Measurements from ENCODE around the gene ACTR3. TPM values are rescaled to one million over a fixed set of nuclear protein-coding genes. Genes with fewer than 3 reads are reported as not detected.
A peak's percentile ranks its signal among the peaks of the same experiment; 100 is the strongest.

Gene ACTR3
- total RNA-seq, 1 experiment from 2014 or later = 169 TPM

DNA sequence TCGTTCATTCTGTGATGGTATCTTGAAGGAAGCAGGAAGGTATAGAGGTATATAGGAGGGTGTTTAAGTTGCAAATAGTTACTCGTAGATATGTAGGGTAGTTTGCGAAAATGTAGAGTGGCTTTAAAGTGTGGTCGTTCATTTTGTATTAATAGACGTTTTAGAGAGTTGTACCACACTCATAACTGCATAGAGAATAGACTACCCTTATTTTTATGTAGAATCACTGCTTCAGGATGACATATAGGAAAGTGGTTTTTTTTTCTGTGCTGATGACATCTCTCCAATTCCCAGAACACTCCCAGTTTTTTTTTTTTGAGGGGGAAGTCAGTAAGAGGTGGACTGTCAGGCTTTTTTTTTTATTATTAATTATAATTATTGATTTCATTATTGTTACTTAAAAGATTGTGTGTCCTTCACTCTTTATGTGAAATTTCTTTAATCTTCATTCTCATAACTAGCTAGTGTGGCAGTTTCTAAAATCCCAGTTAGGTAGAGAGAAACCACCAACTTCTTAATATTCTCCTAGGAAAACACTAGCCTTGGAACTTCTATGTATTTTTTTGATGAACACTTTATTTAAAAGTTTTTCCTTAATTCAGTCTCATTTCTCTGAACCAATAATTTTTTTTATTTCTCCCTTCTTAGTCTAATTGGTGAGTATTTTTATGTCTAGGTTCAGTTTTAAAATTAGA is 1.5 kb downstream of the ACTR3 start (continued):
- TF ChIP-seq, protein P1, sequence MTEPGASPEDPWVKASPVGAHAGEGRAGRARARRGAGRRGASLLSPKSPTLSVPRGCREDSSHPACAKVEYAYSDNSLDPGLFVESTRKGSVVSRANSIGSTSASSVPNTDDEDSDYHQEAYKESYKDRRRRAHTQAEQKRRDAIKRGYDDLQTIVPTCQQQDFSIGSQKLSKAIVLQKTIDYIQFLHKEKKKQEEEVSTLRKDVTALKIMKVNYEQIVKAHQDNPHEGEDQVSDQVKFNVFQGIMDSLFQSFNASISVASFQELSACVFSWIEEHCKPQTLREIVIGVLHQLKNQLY (CRISPR knock-in tag; IDR thresholded peaks at IDR 0.05) = no peak
- TF ChIP-seq NR1H2 (CRISPR knock-in tag; IDR thresholded peaks at IDR 0.05) = no peak
- no peak for TF ChIP-seq TCF7 (CRISPR knock-in tag; IDR thresholded peaks at IDR 0.05; ENCODE audit: low read depth)
- no peak for TF ChIP-seq CREB1 (CRISPR knock-in tag; IDR thresholded peaks at IDR 0.05)
- no peak for TF ChIP-seq OVOL2 (CRISPR knock-in tag; IDR thresholded peaks at IDR 0.05; ENCODE audit: borderline replicate concordance)
- no peak for TF ChIP-seq ESRRA (CRISPR knock-in tag; IDR thresholded peaks at IDR 0.05; ENCODE audit: borderline replicate concordance)
- TF ChIP-seq TP53 (CRISPR knock-in tag; IDR thresholded peaks at IDR 0.05) = no peak
- no peak for TF ChIP-seq ZNF219 (CRISPR knock-in tag; IDR thresholded peaks at IDR 0.05; ENCODE audit: borderline replicate concordance)
- TF ChIP-seq, protein P2, sequence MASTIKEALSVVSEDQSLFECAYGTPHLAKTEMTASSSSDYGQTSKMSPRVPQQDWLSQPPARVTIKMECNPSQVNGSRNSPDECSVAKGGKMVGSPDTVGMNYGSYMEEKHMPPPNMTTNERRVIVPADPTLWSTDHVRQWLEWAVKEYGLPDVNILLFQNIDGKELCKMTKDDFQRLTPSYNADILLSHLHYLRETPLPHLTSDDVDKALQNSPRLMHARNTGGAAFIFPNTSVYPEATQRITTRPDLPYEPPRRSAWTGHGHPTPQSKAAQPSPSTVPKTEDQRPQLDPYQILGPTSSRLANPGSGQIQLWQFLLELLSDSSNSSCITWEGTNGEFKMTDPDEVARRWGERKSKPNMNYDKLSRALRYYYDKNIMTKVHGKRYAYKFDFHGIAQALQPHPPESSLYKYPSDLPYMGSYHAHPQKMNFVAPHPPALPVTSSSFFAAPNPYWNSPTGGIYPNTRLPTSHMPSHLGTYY (CRISPR knock-in tag; IDR thresholded peaks at IDR 0.05) = no peak
- TF ChIP-seq ZNF232 (CRISPR knock-in tag; IDR thresholded peaks at IDR 0.05) = no peak
- TF ChIP-seq NR2C2 (CRISPR knock-in tag; IDR thresholded peaks at IDR 0.05) = no peak
- no peak for TF ChIP-seq GTF2I (CRISPR knock-in tag; conservative IDR thresholded peaks at IDR 0.05)
- no peak for TF ChIP-seq ZNF671 (CRISPR knock-in tag; IDR thresholded peaks at IDR 0.05)
- TF ChIP-seq, protein P3, sequence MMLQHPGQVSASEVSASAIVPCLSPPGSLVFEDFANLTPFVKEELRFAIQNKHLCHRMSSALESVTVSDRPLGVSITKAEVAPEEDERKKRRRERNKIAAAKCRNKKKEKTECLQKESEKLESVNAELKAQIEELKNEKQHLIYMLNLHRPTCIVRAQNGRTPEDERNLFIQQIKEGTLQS (CRISPR knock-in tag; conservative IDR thresholded peaks at IDR 0.05) = no peak

DNA sequence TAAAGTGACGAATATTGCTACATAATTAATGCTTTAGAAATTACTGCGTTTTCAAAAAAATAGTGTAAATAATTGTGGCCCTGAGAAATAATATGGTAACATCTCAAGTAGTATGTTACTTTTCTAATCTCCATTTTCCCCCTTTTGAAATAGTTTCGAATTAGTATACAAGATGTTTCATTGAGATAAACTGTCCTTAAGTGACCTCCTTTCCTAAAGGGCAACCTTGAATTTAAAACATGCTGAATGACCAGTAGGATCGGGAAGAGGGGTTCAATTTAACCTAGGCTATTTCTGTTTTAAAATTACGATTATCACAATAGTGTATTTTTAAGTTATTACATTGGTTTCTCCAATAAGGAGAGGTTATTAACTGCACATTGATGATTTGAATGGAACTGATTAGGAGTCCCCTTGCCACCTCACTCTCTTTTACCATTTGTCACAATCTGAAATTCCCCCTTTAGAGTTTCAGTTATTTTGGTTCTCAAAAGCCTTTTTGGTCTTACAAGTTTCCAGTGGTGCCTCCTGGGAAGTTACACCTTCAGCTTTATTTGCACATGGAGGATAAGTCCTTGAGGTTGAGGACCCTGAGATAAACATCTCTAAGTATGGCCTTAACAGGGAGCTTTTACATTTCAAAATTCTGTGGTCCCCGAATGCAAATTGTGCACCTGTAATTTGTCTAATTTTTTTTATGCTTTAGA is 2.3 kb downstream of the ACTR3 start:
- Mint-ChIP-seq H3K4me1 (peaks cover 81% of the 10 kb centered on the region), H3K27ac (no peak overlapping the region)
- CTCF ChIA-PET = interaction anchor here (0.7 kb wide), 1 partner anchor 166 kb away, joined by 3 read pairs; no protein-coding TSS in a partner anchor

More for the DNA sequence above, 2.3 kb downstream of the ACTR3 start:
- no peaks in the 10 kb centered on the region for H3K27me3 Mint-ChIP-seq (ENCODE audit: low read depth)
- no peak for DNase-seq (ENCODE audit: low spot score)
- H3K4me3 Mint-ChIP-seq = peak overlapping the region; percentile 58
- no peak for ATAC-seq
- TF ChIP-seq, protein P4, sequence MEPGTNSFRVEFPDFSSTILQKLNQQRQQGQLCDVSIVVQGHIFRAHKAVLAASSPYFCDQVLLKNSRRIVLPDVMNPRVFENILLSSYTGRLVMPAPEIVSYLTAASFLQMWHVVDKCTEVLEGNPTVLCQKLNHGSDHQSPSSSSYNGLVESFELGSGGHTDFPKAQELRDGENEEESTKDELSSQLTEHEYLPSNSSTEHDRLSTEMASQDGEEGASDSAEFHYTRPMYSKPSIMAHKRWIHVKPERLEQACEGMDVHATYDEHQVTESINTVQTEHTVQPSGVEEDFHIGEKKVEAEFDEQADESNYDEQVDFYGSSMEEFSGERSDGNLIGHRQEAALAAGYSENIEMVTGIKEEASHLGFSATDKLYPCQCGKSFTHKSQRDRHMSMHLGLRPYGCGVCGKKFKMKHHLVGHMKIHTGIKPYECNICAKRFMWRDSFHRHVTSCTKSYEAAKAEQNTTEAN (CRISPR knock-in tag; IDR thresholded peaks at IDR 0.05) = no peak
- TF ChIP-seq, protein P2 (CRISPR knock-in tag; IDR thresholded peaks at IDR 0.05) = no peak
- no peak for TF ChIP-seq ZNF121 (CRISPR knock-in tag; IDR thresholded peaks at IDR 0.05)
- TF ChIP-seq, protein P5, sequence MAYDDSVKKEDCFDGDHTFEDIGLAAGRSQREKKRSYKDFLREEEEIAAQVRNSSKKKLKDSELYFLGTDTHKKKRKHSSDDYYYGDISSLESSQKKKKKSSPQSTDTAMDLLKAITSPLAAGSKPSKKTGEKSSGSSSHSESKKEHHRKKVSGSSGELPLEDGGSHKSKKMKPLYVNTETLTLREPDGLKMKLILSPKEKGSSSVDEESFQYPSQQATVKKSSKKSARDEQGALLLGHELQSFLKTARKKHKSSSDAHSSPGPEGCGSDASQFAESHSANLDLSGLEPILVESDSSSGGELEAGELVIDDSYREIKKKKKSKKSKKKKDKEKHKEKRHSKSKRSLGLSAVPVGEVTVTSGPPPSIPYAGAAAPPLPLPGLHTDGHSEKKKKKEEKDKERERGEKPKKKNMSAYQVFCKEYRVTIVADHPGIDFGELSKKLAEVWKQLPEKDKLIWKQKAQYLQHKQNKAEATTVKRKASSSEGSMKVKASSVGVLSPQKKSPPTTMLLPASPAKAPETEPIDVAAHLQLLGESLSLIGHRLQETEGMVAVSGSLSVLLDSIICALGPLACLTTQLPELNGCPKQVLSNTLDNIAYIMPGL (CRISPR knock-in tag; IDR thresholded peaks at IDR 0.05) = no peak
- TF ChIP-seq, protein P6, sequence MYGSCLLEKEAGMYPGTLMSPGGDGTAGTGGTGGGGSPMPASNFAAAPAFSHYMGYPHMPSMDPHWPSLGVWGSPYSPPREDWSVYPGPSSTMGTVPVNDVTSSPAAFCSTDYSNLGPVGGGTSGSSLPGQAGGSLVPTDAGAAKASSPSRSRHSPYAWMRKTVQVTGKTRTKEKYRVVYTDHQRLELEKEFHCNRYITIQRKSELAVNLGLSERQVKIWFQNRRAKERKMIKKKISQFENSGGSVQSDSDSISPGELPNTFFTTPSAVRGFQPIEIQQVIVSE (CRISPR knock-in tag; IDR thresholded peaks at IDR 0.05; ENCODE audit: borderline replicate concordance) = no peak
- H3K36me3 Mint-ChIP-seq = peaks cover 3% of the 10 kb centered on the region; the same call in 1 of the 2 replicates
- POLR2A ChIA-PET = interaction anchor here (0.6 kb wide), 1 partner anchor 27 kb away, joined by 3 read pairs; no protein-coding TSS in a partner anchor
- no peaks in the 10 kb centered on the region for H3K9me3 Mint-ChIP-seq

All from WTC11 (cell line).